Testis (tissue), 3 donors: Measurements from ENCODE around the gene MED25. TPM values are rescaled to one million over a fixed set of nuclear protein-coding genes. Genes with fewer than 3 reads are reported as not detected.

Experiments
- DNase-seq: peaks from one replicate; pipeline ENCODE4 v3.0.0-alpha.2; 2019
- H3K27ac ChIP-seq, 2 donors: fragments of 200-600 bp; sonication (generic); one replicate each; pipeline ENCODE4 v1.5.1; 2019
- H3K27me3 ChIP-seq: fragments of 200-600 bp; sonication (generic); one replicate; pipeline ENCODE4 v1.5.1; 2019
- H3K36me3 ChIP-seq: fragments of 200-600 bp; sonication (generic); one replicate; pipeline ENCODE4 v1.5.1; 2017; ENCODE audit warnings: low read depth; ENCODE audit errors: missing control alignments
- H3K4me1 ChIP-seq: fragments of 200-600 bp; sonication (generic); one replicate; pipeline ENCODE4 v1.5.1; 2019
- H3K4me3 ChIP-seq, 2 donors: fragments of 200-600 bp; sonication (generic); one replicate each; pipeline ENCODE4 v1.5.1; 2017 to 2019
- H3K9me3 ChIP-seq: fragments of 200-600 bp; sonication (generic); one replicate; pipeline ENCODE4 v1.5.1; 2017
- POLR2A ChIP-seq: fragments of 450-650 bp; IDR thresholded peaks from one replicate; pipeline ENCODE4 v1.6.1; 2017; ENCODE audit warnings: antibody characterized with exemption, mild to moderate bottlenecking, moderate library complexity
- WGBS, 2 donors: methylation state at CpG; one replicate each; pipeline ENCODE4 v1.1.5; 2018; 5-methylcytosine and 5-hydroxymethylcytosine counted together
- intact Hi-C: fragments of 100-400 bp; cut with DNase I; formaldehyde crosslinking; loops from one replicate; pipeline ENCODE4 v1.15.1; 2023; ENCODE audit warnings: low total_unique reads
- polyA plus RNA-seq: library from polyadenylated mRNA; stranded (reverse); fragments of 350-450 nt; fragmentation: Illumina TruSeq; extraction: RNeasy Lipid Tissue Mini Kit (QIAGEN cat#74804); gene quantifications from one replicate; pipeline ENCODE4 v1.2.3, GENCODE V29; 2014; ENCODE audit warnings: low read depth, low replicate concordance; ENCODE audit not compliant: insufficient read depth
- total RNA-seq, 2 donors: library from RNA; depleted of rRNA; stranded (reverse); fragments of >200 nt; gene quantifications; one replicate each; pipeline ENCODE4 v1.2.3, GENCODE V29; 2016
- TF ChIP-seq, protein P1 (sequence below), 3 experiments: fragments of 450-650 bp in 2 of 3; fragments of 200-600 bp in 1 of 3; sonication (generic) in 1 of 3; IDR thresholded peaks; one replicate each; pipeline ENCODE4 v1.5.1; 2016 to 2019; ENCODE audit warnings: antibody characterized with exemption in 3 of 3, mild to moderate bottlenecking in 2 of 3, moderate library complexity in 1 of 3

Gene MED25
- total and polyA plus RNA-seq, 3 donors from 2014 or later, result 156 to 246 (median 244) TPM

DNA sequence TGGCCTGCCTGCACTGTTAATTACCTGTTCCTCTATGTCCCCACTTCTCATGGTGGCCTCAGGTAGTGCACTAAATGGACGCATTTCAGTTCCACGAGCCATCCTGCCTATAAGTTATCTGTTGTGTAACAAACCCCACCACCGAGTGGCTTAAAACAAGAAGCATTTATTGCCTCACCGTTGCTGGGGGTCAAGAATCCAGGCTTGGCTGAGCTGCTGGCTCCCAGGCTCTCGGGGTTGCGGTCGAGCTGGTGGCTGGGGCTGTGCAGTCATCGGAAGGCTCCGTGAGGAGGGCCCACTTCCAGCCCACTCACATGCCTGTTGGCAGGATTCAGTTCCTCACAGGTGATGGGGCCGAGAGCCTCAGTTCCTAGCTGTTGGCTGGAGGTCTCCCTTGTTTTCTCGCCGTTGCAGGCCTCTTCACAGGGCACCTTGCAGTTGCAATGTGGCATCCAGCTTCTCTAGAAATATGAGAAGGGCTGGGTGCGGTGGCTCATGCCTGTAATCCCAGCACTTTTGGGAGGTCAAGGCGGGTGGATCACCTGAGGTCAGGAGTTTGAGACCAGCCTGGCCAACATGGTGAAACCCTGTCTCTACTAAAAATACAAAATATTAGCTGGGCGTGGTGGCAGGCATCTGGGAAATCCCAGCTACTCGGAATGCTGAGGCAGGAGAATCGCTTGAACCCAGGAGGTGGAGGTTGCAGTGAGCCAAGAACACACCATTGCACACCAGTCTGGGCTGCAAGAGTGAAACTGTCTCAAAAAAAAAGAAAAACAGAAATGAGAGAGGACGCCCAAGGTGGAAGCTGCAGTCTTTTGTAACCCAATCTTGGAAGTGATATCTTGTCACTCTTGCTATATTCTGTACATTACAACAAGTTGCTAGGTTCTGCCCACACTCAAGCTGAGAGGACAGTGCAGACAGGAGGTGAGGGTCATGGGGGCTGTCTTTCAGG, 26.3 kb downstream of the MED25 start:
- no peaks in the 10 kb centered on the region for H3K36me3 ChIP-seq
- WGBS, 2 donors, result 87 to 89% methylated on average over 15 to 18 of the region's 18 CpGs
- no peaks in the 10 kb centered on the region for H3K4me1 ChIP-seq
- no peaks in the 10 kb centered on the region for H3K27me3 ChIP-seq
- intact Hi-C loops, result no loop called here
- no peak overlapping the region for H3K4me3 ChIP-seq
- DNase-seq, result no peak
- TF ChIP-seq, protein P1, sequence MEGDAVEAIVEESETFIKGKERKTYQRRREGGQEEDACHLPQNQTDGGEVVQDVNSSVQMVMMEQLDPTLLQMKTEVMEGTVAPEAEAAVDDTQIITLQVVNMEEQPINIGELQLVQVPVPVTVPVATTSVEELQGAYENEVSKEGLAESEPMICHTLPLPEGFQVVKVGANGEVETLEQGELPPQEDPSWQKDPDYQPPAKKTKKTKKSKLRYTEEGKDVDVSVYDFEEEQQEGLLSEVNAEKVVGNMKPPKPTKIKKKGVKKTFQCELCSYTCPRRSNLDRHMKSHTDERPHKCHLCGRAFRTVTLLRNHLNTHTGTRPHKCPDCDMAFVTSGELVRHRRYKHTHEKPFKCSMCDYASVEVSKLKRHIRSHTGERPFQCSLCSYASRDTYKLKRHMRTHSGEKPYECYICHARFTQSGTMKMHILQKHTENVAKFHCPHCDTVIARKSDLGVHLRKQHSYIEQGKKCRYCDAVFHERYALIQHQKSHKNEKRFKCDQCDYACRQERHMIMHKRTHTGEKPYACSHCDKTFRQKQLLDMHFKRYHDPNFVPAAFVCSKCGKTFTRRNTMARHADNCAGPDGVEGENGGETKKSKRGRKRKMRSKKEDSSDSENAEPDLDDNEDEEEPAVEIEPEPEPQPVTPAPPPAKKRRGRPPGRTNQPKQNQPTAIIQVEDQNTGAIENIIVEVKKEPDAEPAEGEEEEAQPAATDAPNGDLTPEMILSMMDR (IDR thresholded peaks at IDR 0.05), result no peak
- TF ChIP-seq POLR2A, result no peak
- H3K9me3 ChIP-seq, result no peaks in the 10 kb centered on the region
- no peak overlapping the region for H3K27ac ChIP-seq

DNA sequence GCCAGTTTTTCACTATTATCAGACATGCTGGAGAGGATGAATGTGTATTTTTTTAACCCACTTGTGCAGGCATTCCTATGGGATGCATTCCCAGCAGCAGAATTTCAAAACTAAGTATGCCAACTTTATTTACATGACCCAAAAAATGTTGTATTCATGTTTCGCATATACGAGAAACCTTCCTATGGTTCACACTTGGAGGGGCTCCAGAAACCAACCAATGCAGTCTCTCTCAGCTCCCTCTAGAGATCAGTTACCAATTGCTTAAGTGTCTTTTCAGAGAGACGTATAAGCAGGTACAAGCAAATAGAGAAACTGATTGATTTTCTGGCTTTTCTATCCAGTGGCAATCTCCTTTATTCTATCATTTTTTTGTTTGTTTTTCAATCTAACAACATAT, 27.3 kb downstream of the MED25 start:
- no peaks in the 10 kb centered on the region for H3K4me1 ChIP-seq
- no peaks in the 10 kb centered on the region for H3K27me3 ChIP-seq
- no peak overlapping the region for H3K27ac ChIP-seq
- H3K9me3 ChIP-seq, result no peaks in the 10 kb centered on the region
- intact Hi-C loops, result no loop called here
- H3K36me3 ChIP-seq, result no peaks in the 10 kb centered on the region
- WGBS, 2 donors, result 84 to 86% methylated on average over 3 of the region's 3 CpGs
- no peak for TF ChIP-seq POLR2A
- TF ChIP-seq, protein P1 (IDR thresholded peaks at IDR 0.05), result no peak
- no peak overlapping the region for H3K4me3 ChIP-seq
- no peak for DNase-seq

DNA sequence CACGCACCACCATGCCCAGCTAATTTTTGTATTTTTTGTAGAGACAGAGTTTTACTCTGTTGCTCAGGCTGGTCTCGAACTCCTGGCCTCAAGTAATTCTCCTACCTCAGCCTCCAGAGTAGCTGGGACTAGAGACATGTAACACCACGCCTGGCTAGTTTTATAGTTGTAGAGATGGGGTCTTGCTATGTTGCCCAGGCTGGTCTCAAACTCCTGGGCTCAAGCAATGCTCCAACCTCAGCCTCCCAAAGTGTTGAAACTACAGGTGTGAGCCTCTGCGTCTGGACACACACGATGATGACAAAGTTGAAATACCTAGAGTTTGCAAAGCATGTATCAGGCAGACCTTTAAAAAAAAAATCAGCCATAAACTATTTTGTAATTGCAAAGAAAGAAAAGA, 28.3 kb downstream of the MED25 start:
- H3K27ac ChIP-seq, result no peak overlapping the region
- TF ChIP-seq, protein P1 (IDR thresholded peaks at IDR 0.05), result no peak
- no peak for TF ChIP-seq POLR2A
- no peaks in the 10 kb centered on the region for H3K27me3 ChIP-seq
- WGBS, 2 donors, result 78 to 86% methylated on average over 5 of the region's 5 CpGs
- DNase-seq, result no peak
- H3K4me3 ChIP-seq, result no peak overlapping the region
- intact Hi-C loops, result no loop called here
- no peaks in the 10 kb centered on the region for H3K36me3 ChIP-seq
- H3K4me1 ChIP-seq, result no peaks in the 10 kb centered on the region
- no peaks in the 10 kb centered on the region for H3K9me3 ChIP-seq

DNA sequence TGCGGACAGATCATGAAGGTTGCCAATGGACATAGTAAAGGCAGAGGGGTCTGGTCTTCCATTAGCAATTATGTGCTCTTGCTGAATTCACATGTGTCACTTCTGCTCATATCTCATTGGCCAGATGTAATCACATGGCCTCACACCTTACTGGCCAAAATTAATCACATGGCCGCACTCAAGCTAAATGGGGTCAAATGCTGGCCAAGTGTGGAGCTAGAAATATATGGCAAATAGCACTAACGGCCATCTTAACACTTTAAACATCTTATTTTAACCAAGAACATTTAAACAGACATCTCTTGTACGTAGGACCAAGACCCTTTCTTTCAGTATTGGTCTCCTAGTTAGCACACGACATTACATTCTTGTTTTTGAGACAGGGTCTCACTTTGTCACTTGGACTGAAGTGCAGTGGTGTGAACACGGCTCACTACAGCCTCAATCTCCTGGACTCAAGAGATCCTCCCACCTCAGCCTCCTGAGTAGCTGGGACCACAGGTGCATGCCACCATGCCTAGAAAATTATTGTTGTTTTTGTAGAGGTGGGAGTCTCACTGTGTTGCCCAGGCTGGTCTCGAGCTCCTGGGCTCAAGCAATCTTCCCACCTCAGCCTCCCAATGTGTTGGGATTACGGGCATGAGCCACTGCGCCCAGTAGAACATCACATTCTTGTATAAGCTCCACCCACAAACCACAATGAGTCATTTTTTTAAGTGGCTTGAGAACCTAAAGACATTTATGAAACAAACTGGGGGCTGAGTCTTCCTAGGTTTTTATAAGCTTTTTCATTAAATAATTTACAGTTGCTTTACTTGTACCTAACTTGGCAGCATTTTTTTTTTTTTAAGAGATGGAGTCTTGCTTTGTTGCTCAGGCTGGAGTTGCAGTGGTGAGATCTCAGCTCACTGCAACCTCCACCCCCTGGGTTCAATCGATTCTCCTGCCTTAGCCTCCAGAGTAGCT, 29.9 kb downstream of the MED25 start:
- 81 to 90% methylated on average over 10 of the region's 10 CpGs for WGBS, 2 donors
- no peak for DNase-seq

More for the DNA sequence above, 29.9 kb downstream of the MED25 start:
- H3K27me3 ChIP-seq, result no peaks in the 10 kb centered on the region
- TF ChIP-seq, protein P1 (IDR thresholded peaks at IDR 0.05), result no peak
- TF ChIP-seq POLR2A, result no peak
- H3K4me3 ChIP-seq, result no peak overlapping the region
- intact Hi-C loops, result no loop called here
- no peaks in the 10 kb centered on the region for H3K9me3 ChIP-seq
- H3K4me1 ChIP-seq, result peaks cover 11% of the 10 kb centered on the region
- H3K27ac ChIP-seq, result no peak overlapping the region
- no peaks in the 10 kb centered on the region for H3K36me3 ChIP-seq
